Sigmoid colon (tissue), 4 donors: ENCODE measurements around the gene VPS37B.

Source experiments
- EP300 ChIP-seq, 4 donors: sonication (generic); formaldehyde crosslinking; IDR thresholded peaks; one replicate each; pipeline ENCODE4 v1.6.1; 2017; ENCODE audit warnings: antibody characterized with exemption in 4 of 4
- TF ChIP-seq, protein P1 (sequence below), 4 experiments: fragments of 450-650 bp in 3 of 4; fragments of 200-600 bp in 1 of 4; IDR thresholded peaks; one replicate each; pipeline ENCODE4 v1.5.1; 2016 to 2019; ENCODE audit warnings: antibody characterized with exemption in 4 of 4, mild to moderate bottlenecking in 3 of 4, moderate library complexity in 2 of 4

DNA sequence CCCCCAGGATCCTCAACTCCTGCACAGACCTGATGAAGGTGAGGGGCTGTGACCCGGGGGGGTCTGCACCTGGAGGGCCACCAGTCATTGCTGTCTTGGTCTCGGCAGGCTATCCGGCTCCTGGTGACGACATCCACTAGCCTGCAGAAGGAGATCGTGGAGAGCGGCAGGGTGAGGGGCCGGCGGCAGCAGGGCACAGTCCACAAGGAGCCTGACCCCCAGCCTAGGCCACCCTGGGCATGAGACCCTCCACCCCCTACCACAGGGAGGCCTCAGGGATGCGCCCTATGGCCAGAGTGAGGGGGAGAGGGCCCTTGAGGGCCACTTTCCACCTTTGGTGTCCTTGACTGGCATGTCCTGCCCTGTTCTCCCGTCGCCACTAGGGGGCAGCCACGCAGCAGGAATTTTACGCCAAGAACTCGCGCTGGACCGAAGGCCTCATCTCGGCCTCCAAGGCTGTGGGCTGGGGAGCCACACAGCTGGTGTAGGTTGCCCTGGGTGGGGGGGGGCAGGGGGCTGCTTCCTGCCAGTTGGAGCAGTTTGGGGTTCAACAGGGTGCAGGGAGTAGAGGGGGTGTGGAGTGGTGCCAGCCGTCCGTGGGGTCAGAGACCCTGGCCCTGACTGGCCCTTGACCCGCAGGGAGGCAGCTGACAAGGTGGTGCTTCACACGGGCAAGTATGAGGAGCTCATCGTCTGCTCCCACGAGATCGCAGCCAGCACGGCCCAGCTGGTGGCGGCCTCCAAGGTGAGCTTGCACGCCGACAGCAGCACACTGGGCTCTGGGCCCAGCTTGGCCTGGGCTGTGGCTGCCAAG, 35.7 kb downstream of the VPS37B start:
- TF ChIP-seq, protein P1, sequence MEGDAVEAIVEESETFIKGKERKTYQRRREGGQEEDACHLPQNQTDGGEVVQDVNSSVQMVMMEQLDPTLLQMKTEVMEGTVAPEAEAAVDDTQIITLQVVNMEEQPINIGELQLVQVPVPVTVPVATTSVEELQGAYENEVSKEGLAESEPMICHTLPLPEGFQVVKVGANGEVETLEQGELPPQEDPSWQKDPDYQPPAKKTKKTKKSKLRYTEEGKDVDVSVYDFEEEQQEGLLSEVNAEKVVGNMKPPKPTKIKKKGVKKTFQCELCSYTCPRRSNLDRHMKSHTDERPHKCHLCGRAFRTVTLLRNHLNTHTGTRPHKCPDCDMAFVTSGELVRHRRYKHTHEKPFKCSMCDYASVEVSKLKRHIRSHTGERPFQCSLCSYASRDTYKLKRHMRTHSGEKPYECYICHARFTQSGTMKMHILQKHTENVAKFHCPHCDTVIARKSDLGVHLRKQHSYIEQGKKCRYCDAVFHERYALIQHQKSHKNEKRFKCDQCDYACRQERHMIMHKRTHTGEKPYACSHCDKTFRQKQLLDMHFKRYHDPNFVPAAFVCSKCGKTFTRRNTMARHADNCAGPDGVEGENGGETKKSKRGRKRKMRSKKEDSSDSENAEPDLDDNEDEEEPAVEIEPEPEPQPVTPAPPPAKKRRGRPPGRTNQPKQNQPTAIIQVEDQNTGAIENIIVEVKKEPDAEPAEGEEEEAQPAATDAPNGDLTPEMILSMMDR (IDR thresholded peaks at IDR 0.05): peak; percentile 91 to 97 (median 95)
- TF ChIP-seq EP300 (IDR thresholded peaks at IDR 0.05): no peak
